IPS DF 19.7 (cell line): ENCODE measurements around the gene UBXN1.
"Not testable (repeated sequence)": the region's sequence is repeated elsewhere in the genome, so short reads cannot be mapped to it uniquely, and the experiment has no call there.

Source experiments
- DNase-seq: peaks from one replicate; pipeline ENCODE4 v3.0.0-alpha.2; 2013; ENCODE audit warnings: low read depth, low spot score

The UBXN1 gene

GRCh38 chr11:62671608-62672389, 7.1 kb downstream of the UBXN1 start, which contains the start of the genes LBHD1 and UQCC3:
Gene LBHD1, minus strand, starts transcription at chr11:62672267. Its CDS starts 2,236 bp downstream, at chr11:62670031.
Gene UQCC3, plus strand, starts transcription at chr11:62671673. Its CDS starts 73 bp downstream, at chr11:62671746.
- DNase-seq, result no peak

GRCh38 chr11:62671236-62671607, 7.7 kb downstream of the UBXN1 start:
- no peak for DNase-seq

DNA sequence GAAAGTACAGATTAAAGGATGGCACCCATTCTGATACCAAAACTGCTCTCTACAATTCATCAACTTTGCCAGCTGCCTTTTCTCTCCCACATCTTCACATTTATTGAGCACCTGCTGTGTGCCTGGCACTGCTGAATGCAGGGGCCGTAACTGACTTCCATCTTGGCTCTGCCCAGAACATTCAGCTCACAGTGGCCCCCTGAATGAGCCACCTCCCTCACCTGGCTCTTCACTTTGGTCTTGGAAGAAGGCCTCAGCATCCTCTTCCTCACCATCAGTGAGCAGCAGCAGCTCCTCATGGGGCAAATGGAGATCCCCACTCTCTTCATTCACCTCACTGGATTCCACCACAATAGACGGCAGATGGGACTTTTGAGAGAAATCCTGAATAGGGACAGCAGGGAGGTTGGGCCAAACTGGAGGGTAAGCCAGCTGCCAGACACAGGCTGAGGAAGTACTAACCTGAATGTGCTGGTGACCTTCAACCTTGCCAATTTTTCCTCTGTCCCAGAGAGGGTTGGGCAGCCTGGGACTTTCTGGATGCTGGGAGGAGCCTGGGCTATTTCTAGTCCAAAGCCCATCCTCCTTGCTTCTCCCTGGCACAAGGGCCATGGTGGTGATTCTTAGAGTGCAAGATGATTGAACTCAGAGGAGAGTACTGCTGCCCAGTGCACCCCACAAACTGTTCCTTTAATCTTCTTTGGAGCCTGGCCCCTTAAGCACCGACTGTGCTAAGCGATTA, 9.3 kb downstream of the UBXN1 start:
- DNase-seq, result no peak

DNA sequence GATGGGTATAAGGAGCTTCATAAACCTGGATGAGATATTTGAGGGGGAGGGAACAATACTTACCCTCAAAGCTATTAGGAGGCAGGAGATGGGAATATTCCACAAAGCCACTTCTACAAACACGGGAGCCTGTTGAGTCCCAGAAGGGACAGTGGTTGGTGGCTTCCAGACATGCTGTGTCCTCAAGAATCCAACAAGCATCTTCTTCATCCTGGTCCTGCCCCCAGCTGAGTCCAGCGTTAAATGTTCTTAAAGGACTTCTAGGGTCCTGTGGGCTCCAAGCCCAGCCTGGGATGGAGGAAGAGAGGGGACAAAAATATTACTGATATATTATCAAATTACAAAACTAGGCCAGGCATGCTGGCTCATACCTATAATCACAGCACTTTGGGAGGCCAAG, 11.4 kb downstream of the UBXN1 start:
- DNase-seq, result no peak

- no peak for DNase-seq
These were observed 12.5 kb downstream of the UBXN1 start for GRCh38 chr11:62666259-62666926.

DNA sequence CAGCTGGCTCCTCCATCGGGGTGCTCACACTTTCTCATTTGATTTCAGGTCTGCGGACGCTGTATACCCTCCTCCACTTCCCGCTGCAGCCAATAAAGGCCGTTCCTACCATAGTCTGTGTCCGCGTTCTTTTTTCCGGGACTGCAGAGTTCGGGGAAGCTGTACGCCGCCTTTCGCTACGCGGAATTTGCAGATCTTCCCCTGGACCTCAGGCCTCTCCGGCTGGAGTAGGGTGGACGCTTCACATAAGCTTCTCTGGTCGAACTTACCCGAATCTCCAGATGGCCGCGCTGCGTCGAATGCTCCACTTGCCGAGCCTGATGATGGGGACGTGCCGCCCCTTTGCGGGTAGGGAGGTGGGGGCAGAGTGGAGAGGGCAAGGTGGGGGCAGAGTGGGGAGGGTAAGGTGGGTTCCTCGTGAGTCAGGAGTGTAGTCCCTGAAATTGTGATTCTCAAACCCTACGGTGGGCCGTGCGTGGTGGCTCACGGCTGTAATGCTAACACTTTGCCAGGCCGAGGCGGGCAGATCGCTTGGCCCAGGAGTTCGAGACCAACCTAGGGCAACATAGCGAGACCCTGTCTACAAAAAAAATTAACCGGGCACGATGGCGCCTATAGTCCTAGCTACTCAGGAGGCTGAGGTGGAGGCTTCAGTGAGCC, 13.1 kb downstream of the UBXN1 start:
- no peak for DNase-seq

DNA sequence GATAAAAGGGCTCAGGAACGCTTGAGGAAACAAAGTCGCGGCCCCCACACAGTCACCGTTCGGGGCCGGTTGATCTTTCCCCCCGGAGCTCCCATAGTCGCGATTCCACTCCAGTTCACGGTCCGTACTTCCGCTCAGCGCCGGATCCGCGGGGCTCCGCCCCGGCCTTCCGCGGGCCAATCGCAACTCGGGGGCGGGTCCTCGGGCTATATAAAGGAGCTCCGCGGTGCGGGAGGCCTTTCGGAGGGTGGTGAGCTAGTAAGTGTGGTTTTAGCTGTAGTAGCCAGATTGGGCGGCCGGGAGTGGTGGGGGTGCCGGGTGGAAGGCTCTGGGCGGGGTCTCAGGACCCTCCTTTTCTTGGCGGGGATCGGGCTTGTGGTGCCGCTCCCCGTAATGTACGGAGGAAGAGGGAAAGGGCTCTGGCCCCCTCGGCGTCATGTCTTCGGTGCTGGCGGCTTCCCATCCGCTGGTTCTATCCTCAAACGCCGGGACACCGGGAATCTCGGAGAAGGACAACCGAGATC, 13.7 kb downstream of the UBXN1 start, which contains the start of the genes C11orf98 and CSKMT:
TSS of gene C11orf98 (minus strand) at position 136 of the 524 bp plus-strand sequence. CDS start at position 95, 41 bp downstream.
TSS of gene CSKMT (plus strand) at position 238 of the 524 bp plus-strand sequence. CDS start 568 bp downstream, outside the sequence.
- DNase-seq, result no peak

GRCh38 chr11:62664405-62665074, 14.3 kb downstream of the UBXN1 start:
- no peak for DNase-seq

- no peak for DNase-seq
These were observed 22.0 kb downstream of the UBXN1 start for GRCh38 chr11:62656796-62657429.

- DNase-seq, result no peak
These were observed 24.6 kb downstream of the UBXN1 start for GRCh38 chr11:62654297-62654696.

GRCh38 chr11:62652161-62653006, 26.5 kb downstream of the UBXN1 start:
- DNase-seq, result no peak

GRCh38 chr11:62650283-62650682, 28.6 kb downstream of the UBXN1 start:
- not testable (repeated sequence) for DNase-seq

- DNase-seq, result no peak
These were observed 29.4 kb downstream of the UBXN1 start for GRCh38 chr11:62649486-62649885.

- no peak for DNase-seq
These were observed 29.9 kb downstream of the UBXN1 start for GRCh38 chr11:62648967-62649364.

GRCh38 chr11:62648185-62648966, 30.5 kb downstream of the UBXN1 start:
- no peak for DNase-seq

DNA sequence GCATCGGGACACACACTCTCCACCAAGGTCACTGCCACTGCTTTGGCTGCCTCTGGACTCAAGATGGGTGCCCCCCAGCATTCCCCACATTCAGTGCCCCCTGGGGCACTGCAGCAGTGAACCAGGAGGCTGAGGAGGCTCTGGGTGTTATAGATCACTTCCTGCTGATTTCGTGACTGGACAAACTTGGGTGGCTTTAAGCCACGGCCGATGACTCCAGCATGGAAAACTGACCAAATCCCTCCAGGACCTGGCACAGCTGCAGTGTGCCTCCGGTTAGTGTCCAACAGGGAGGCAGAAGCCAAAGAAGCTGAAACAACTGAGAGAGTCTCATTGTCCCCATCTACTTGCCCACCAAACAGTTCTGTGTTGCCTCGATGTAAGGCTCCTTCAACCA, 31.3 kb downstream of the UBXN1 start:
- DNase-seq, result no peak

- no peak for DNase-seq
These were observed 31.9 kb downstream of the UBXN1 start for GRCh38 chr11:62646825-62647608.
